Stimulated activated CD8-positive, alpha-beta memory T cell treated with anti-CD3 and anti-CD28 coated beads, Interleukin-2, amount 100 ng/mL, for 48 hours (primary cell): Measurements from ENCODE around the gene SEC22A.

Experiments
- DNase-seq, 2 donors: peaks; one replicate each; pipeline ENCODE4 v3.0.0-alpha.2; 2020; ENCODE audit warnings: low read depth in 2 of 2

Gene SEC22A

GRCh38 chr3:123287962-123288302 lies 86.2 kb downstream of the SEC22A start:
- DNase-seq = no peak

GRCh38 chr3:123289391-123290106 lies 87.8 kb downstream of the SEC22A start:
- DNase-seq = no peak

- DNase-seq = no peak
Observed at GRCh38 chr3:123290107-123290930, 88.6 kb downstream of the SEC22A start.

- DNase-seq = no peak
Observed at GRCh38 chr3:123290962-123291361, 89.2 kb downstream of the SEC22A start.

GRCh38 chr3:123291404-123291803 lies 89.7 kb downstream of the SEC22A start:
- no peak for DNase-seq

GRCh38 chr3:123292321-123293310 lies 90.9 kb downstream of the SEC22A start:
- no peak for DNase-seq

GRCh38 chr3:123294296-123294938 lies 92.7 kb downstream of the SEC22A start:
- DNase-seq = no peak

GRCh38 chr3:123295171-123295900 lies 93.6 kb downstream of the SEC22A start:
- DNase-seq = no peak

GRCh38 chr3:123295901-123296250 lies 94.1 kb downstream of the SEC22A start:
- DNase-seq = no peak

GRCh38 chr3:123296261-123296660 lies 94.5 kb downstream of the SEC22A start:
- DNase-seq = no peak

- no peak for DNase-seq
Observed at GRCh38 chr3:123296836-123297626, 95.3 kb downstream of the SEC22A start.

GRCh38 chr3:123297627-123297899 lies 95.8 kb downstream of the SEC22A start:
- DNase-seq = no peak

GRCh38 chr3:123298903-123299302 lies 97.2 kb downstream of the SEC22A start:
- no peak for DNase-seq

GRCh38 chr3:123299581-123299980 lies 97.8 kb downstream of the SEC22A start:
- no peak for DNase-seq

GRCh38 chr3:123300056-123300455 lies 98.3 kb downstream of the SEC22A start:
- no peak for DNase-seq

- DNase-seq = no peak
Observed at GRCh38 chr3:123300583-123300982, 98.8 kb downstream of the SEC22A start.

GRCh38 chr3:123301331-123302184 lies 99.8 kb downstream of the SEC22A start:
- no peak for DNase-seq

- no peak for DNase-seq
Observed at GRCh38 chr3:123302961-123303360, 101.2 kb downstream of the SEC22A start.

- no peak for DNase-seq
Observed at GRCh38 chr3:123303976-123304560, 102.3 kb downstream of the SEC22A start.
